Fibroblast of lung (primary cell): ENCODE data around the gene ANK2. TPM values are rescaled to one million over a fixed set of nuclear protein-coding genes. Genes with fewer than 3 reads are reported as not detected.

Source experiments
- DNase-seq, 2 donors: peaks; one replicate each; pipeline versions ENCODE4 v3.0.0 to v3.0.0-alpha.2; 2010; ENCODE audit warnings: low read depth in 2 of 2
- H2AFZ ChIP-seq: 2 replicates; pipeline ENCODE4 v1.5.1; 2012; ENCODE audit warnings: low read length, control low read depth, inconsistent platforms
- H3K27ac ChIP-seq: 2 replicates; pipeline ENCODE4 v1.5.1; 2011; ENCODE audit warnings: low read length, control low read depth; ENCODE audit not compliant: insufficient read depth
- H3K27me3 ChIP-seq: 2 replicates; pipeline ENCODE4 v1.5.1; 2011; ENCODE audit warnings: mild to moderate bottlenecking, low read length; ENCODE audit not compliant: control insufficient read depth, insufficient read depth
- H3K36me3 ChIP-seq: 2 replicates; pipeline ENCODE4 v1.5.1; 2011; ENCODE audit warnings: low read length; ENCODE audit not compliant: control insufficient read depth, insufficient read depth
- H3K4me1 ChIP-seq: 2 replicates; pipeline ENCODE4 v1.5.1; 2011; ENCODE audit warnings: low read length; ENCODE audit not compliant: control insufficient read depth, insufficient read depth; ENCODE audit errors: extremely low read depth
- H3K4me2 ChIP-seq: 2 replicates; pipeline ENCODE4 v1.5.1; 2011; ENCODE audit warnings: low read length, control low read depth; ENCODE audit not compliant: insufficient read depth; ENCODE audit errors: extremely low read depth
- H3K4me3 ChIP-seq, 4 experiments: fragments of 200-600 bp in 1 of 4; sonication (generic) in 1 of 4; replicated peaks in 1 of 4; 2 replicates each; pipeline ENCODE4 v1.5.1; 2011 to 2016; ENCODE audit warnings: low read length in 4 of 4, low read depth in 3 of 4, mild to moderate bottlenecking in 3 of 4, control low read depth in 2 of 4, inconsistent platforms in 1 of 4, mixed read lengths in 1 of 4; ENCODE audit not compliant: insufficient read depth in 1 of 4; ENCODE audit errors: control extremely low read depth in 1 of 4
- H3K79me2 ChIP-seq: 2 replicates; pipeline ENCODE4 v1.5.1; 2012; ENCODE audit warnings: mild to moderate bottlenecking, low read length, inconsistent platforms; ENCODE audit not compliant: control insufficient read depth, insufficient read depth
- H3K9ac ChIP-seq: 2 replicates; pipeline ENCODE4 v1.5.1; 2011; ENCODE audit warnings: mild to moderate bottlenecking, low read length, control low read depth; ENCODE audit not compliant: insufficient read depth
- H3K9me3 ChIP-seq: 2 replicates; pipeline ENCODE4 v1.5.1; 2012; ENCODE audit warnings: low read depth, low read length; ENCODE audit not compliant: control insufficient read depth, insufficient read depth
- H4K20me1 ChIP-seq: 2 replicates; pipeline ENCODE4 v1.5.1; 2011; ENCODE audit warnings: low read length; ENCODE audit not compliant: control insufficient read depth, insufficient read depth; ENCODE audit errors: extremely low read depth
- CTCF ChIP-seq, 2 donors: IDR thresholded peaks in 1 of 2; conservative IDR thresholded peaks in 1 of 2; 1 replicate in 1 of 2; 2 replicates in 1 of 2; pipeline ENCODE4 v1.5.1; 2011 to 2012; ENCODE audit warnings: low read length in 2 of 2, control low read depth in 1 of 2, inconsistent platforms in 1 of 2, low read depth in 1 of 2, mild to moderate bottlenecking in 1 of 2
- EZH2 ChIP-seq: IDR thresholded peaks from 2 replicates; pipeline ENCODE4 v1.5.1; 2012; ENCODE audit warnings: low read length, control low read depth, mild to moderate bottlenecking; ENCODE audit errors: missing control alignments
- polyA plus RNA-seq, 2 donors: library from polyadenylated mRNA; depleted of rRNA in 1 of 2; stranded (reverse) in 1 of 2; unstranded in 1 of 2; fragments of >200 nt; gene quantifications; 2 replicates each; pipeline ENCODE4 v1.2.1, GENCODE V29; 2011 to 2012; ENCODE audit warnings: missing spikeins in 1 of 2
- total RNA-seq: library from RNA; depleted of rRNA; stranded (reverse); fragments of >200 nt; gene quantifications from 2 replicates; pipeline ENCODE4 v1.2.1, GENCODE V29; 2014

Gene ANK2
- total and polyA plus RNA-seq, 2 donors (not counting 1 experiment from before 2014, with no cell fraction given), result 10.9 to 95.1 TPM

GRCh38 chr4:113153529-113154101, 104.2 kb downstream of the ANK2 start:
- Histone ChIP-seq H2AFZ (no peak overlapping the region), H3K4me3 (no peak overlapping the region), H4K20me1 (no peaks in the 10 kb centered on the region), H3K27ac (no peak overlapping the region), H3K9ac (no peak overlapping the region), H3K4me1 (no peaks in the 10 kb centered on the region), H3K36me3 (no peaks in the 10 kb centered on the region), H3K79me2 (no peaks in the 10 kb centered on the region), H3K4me2 (no peak overlapping the region), H3K27me3 (no peaks in the 10 kb centered on the region), H3K9me3 (no peaks in the 10 kb centered on the region)
- TF ChIP-seq CTCF (conservative IDR thresholded peaks at IDR 0.05 in 1 of 2, IDR thresholded peaks at IDR 0.05 in 1 of 2; ENCODE audit: low read depth in 1 of 2, low read length in 2 of 2) (no peak), EZH2 (no peak)
- DNase-seq, result peak in 1 of 2 donors; percentile 10

- TF ChIP-seq CTCF (conservative IDR thresholded peaks at IDR 0.05 in 1 of 2, IDR thresholded peaks at IDR 0.05 in 1 of 2; ENCODE audit: low read depth in 1 of 2, low read length in 2 of 2), result no peak
- TF ChIP-seq EZH2, result no peak
- no peak for DNase-seq
- Histone ChIP-seq H3K36me3 (no peaks in the 10 kb centered on the region), H4K20me1 (no peaks in the 10 kb centered on the region), H3K27ac (no peak overlapping the region), H3K9ac (no peak overlapping the region), H3K9me3 (no peaks in the 10 kb centered on the region), H3K4me1 (no peaks in the 10 kb centered on the region), H3K79me2 (no peaks in the 10 kb centered on the region), H3K4me2 (no peak overlapping the region), H3K27me3 (no peaks in the 10 kb centered on the region), H3K4me3 (no peak overlapping the region), H2AFZ (no peak overlapping the region)
Observed at GRCh38 chr4:113154281-113154680, 104.8 kb downstream of the ANK2 start.

GRCh38 chr4:113157086-113157857, 107.8 kb downstream of the ANK2 start:
- H3K9me3 ChIP-seq, result no peaks in the 10 kb centered on the region
- TF ChIP-seq CTCF (conservative IDR thresholded peaks at IDR 0.05 in 1 of 2, IDR thresholded peaks at IDR 0.05 in 1 of 2; ENCODE audit: low read depth in 1 of 2, low read length in 2 of 2), result no peak
- TF ChIP-seq EZH2, result no peak
- no peak overlapping the region for H3K4me2 ChIP-seq
- H3K4me3 ChIP-seq, result no peak overlapping the region
- H4K20me1 ChIP-seq, result no peaks in the 10 kb centered on the region
- no peaks in the 10 kb centered on the region for H3K4me1 ChIP-seq
- H3K79me2 ChIP-seq, result no peaks in the 10 kb centered on the region
- H3K36me3 ChIP-seq, result no peaks in the 10 kb centered on the region
- DNase-seq, result no peak
- no peak overlapping the region for H2AFZ ChIP-seq
- no peak overlapping the region for H3K27ac ChIP-seq
- H3K27me3 ChIP-seq, result no peaks in the 10 kb centered on the region
- H3K9ac ChIP-seq, result no peak overlapping the region
